VCaP (cell line): Measurements from ENCODE around the gene QSOX1.

ENCODE experiments used
- H3K27ac ChIP-seq: fragments of 450-650 bp; 2 replicates; pipeline ENCODE4 v1.5.1; 2017
- TF ChIP-seq, protein P1 (sequence below): fragments of 450-650 bp; conservative IDR thresholded peaks from 2 replicates; pipeline ENCODE4 v1.5.1; 2017; ENCODE audit warnings: mild to moderate bottlenecking, moderate library complexity

The QSOX1 gene

GRCh38 chr1:180154325-180155181, at the start of gene QSOX1:
TSS of gene QSOX1 (plus strand) at chr1:180154869. CDS start at chr1:180154908, 39 bp downstream.
- H3K27ac ChIP-seq = peak within 1 kb of the TSS; percentile 80
- TF ChIP-seq, protein P1, sequence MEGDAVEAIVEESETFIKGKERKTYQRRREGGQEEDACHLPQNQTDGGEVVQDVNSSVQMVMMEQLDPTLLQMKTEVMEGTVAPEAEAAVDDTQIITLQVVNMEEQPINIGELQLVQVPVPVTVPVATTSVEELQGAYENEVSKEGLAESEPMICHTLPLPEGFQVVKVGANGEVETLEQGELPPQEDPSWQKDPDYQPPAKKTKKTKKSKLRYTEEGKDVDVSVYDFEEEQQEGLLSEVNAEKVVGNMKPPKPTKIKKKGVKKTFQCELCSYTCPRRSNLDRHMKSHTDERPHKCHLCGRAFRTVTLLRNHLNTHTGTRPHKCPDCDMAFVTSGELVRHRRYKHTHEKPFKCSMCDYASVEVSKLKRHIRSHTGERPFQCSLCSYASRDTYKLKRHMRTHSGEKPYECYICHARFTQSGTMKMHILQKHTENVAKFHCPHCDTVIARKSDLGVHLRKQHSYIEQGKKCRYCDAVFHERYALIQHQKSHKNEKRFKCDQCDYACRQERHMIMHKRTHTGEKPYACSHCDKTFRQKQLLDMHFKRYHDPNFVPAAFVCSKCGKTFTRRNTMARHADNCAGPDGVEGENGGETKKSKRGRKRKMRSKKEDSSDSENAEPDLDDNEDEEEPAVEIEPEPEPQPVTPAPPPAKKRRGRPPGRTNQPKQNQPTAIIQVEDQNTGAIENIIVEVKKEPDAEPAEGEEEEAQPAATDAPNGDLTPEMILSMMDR = peak; percentile 12; the same call in 1 of the 2 replicates

GRCh38 chr1:180112091-180112490, 42.6 kb upstream of the QSOX1 start:
- TF ChIP-seq, protein P1 = no peak
- no peak overlapping the region for H3K27ac ChIP-seq

GRCh38 chr1:180112984-180113647, 41.6 kb upstream of the QSOX1 start:
- peak overlapping the region; percentile 24; the same call in 1 of the 2 replicates for H3K27ac ChIP-seq
- TF ChIP-seq, protein P1 = no peak

GRCh38 chr1:180114396-180114945, 40.2 kb upstream of the QSOX1 start:
- TF ChIP-seq, protein P1 = no peak
- peak overlapping the region; percentile 24 for H3K27ac ChIP-seq

- H3K27ac ChIP-seq = no peak overlapping the region
- TF ChIP-seq, protein P1 = no peak
Measured at GRCh38 chr1:180116964-180117763, 37.5 kb upstream of the QSOX1 start.

DNA sequence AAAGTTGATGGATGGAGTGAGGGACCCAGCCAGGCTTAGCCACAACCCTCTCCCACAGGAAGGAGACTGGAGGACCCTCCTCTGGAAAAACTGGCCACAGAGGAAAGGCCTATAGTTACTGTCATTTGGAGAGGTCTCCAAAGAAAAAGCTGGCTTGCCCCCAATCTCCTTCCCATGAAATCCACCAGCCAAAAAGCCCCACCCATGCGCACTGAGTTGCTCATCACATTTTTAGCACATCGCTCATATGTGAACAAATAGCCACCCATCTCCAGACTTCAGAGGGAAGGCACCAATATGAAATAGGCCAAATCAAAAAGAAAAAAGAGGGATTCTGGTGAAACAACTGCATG, 36.9 kb upstream of the QSOX1 start:
- H3K27ac ChIP-seq = no peak overlapping the region
- TF ChIP-seq, protein P1 = no peak
